ENCODE data around the gene SDF2.

SDF2 gene

GRCh38 chr17:28661635-28662526 is at the start of gene SDF2, which contains the start of gene SUPT6H:
Gene SDF2, minus strand, starts transcription at chr17:28661906. Its CDS starts 30 bp downstream, at chr17:28661876.
Gene SUPT6H, plus strand, starts transcription at chr17:28662205. Its CDS starts 11,197 bp downstream, at chr17:28673402.
- Histone ChIP-seq H3K9me3 (ENCODE audit: insufficient read depth, low read length) (no peaks in the 10 kb centered on the region), H3K9ac (ENCODE audit: low read length) (peak within 1 kb of the TSS; percentile 92), H3K4me2 (ENCODE audit: low read depth, low read length, poor library complexity, severe bottlenecking) (peak within 1 kb of the TSS; percentile 94), H3K9me2 (replicated peaks; ENCODE audit: insufficient read depth, low read length) (no peaks in the 10 kb centered on the region), H3K4me3 (ENCODE audit: insufficient read depth, low read length, poor library complexity, severe bottlenecking) (peak within 1 kb of the TSS; percentile 81), H3K27me3 (ENCODE audit: low read length) (no peaks in the 10 kb centered on the region), H4K20me1 (ENCODE audit: low read depth, low read length) (no peaks in the 10 kb centered on the region; the same call in 1 of the 2 replicates), H3K27ac (ENCODE audit: low read depth, low read length) (peak within 1 kb of the TSS; percentile 91), H3K36me3 (ENCODE audit: low read length) (peaks cover 3% of the 10 kb centered on the region; the same call in 1 of the 2 replicates), H2AFZ (ENCODE audit: low read depth, low read length, severe bottlenecking) (peak within 1 kb of the TSS; percentile 93), H3F3A (ENCODE audit: insufficient read depth) (no peaks in the 10 kb centered on the region), H3K79me2 (ENCODE audit: insufficient read depth, low read length) (peaks cover 74% of the 10 kb centered on the region)
- TF ChIP-seq EZH2phosphoT487 (conservative IDR thresholded peaks at IDR 0.05; ENCODE audit: low read length) (no peak), CTCF (IDR thresholded peaks at IDR 0.05; ENCODE audit: insufficient read depth, low read length, poor library complexity, severe bottlenecking) (no peak)

GRCh38 chr17:28710861-28711722 is 49.4 kb upstream of the SDF2 start:
- no peak for TF ChIP-seq CTCF (IDR thresholded peaks at IDR 0.05; ENCODE audit: insufficient read depth, low read length, poor library complexity, severe bottlenecking)
- TF ChIP-seq EZH2phosphoT487 (conservative IDR thresholded peaks at IDR 0.05; ENCODE audit: low read length): no peak
- peaks cover 9% of the 10 kb centered on the region for H3F3A ChIP-seq (ENCODE audit: insufficient read depth)
- H3K36me3 ChIP-seq (ENCODE audit: low read length): no peaks in the 10 kb centered on the region
- peak overlapping the region; percentile 88 for H2AFZ ChIP-seq (ENCODE audit: low read depth, low read length, severe bottlenecking)
- peak overlapping the region; percentile 69 for H3K9ac ChIP-seq (ENCODE audit: low read length)
- H3K4me2 ChIP-seq (ENCODE audit: low read depth, low read length, poor library complexity, severe bottlenecking): peak overlapping the region; percentile 90
- no peaks in the 10 kb centered on the region for H3K9me2 ChIP-seq (replicated peaks; ENCODE audit: insufficient read depth, low read length)
- no peaks in the 10 kb centered on the region for H4K20me1 ChIP-seq (ENCODE audit: low read depth, low read length)
- no peaks in the 10 kb centered on the region for H3K9me3 ChIP-seq (ENCODE audit: insufficient read depth, low read length)
- no peaks in the 10 kb centered on the region for H3K27me3 ChIP-seq (ENCODE audit: low read length)
- no peaks in the 10 kb centered on the region for H3K79me2 ChIP-seq (ENCODE audit: insufficient read depth, low read length)
- peak overlapping the region; percentile 70 for H3K4me3 ChIP-seq (ENCODE audit: insufficient read depth, low read length, poor library complexity, severe bottlenecking)
- H3K27ac ChIP-seq (ENCODE audit: low read depth, low read length): peak overlapping the region; percentile 47

- H3K9me3 ChIP-seq (ENCODE audit: insufficient read depth, low read length): no peaks in the 10 kb centered on the region
- no peaks in the 10 kb centered on the region for H3K79me2 ChIP-seq (ENCODE audit: insufficient read depth, low read length)
- no peak overlapping the region for H3K4me2 ChIP-seq (ENCODE audit: low read depth, low read length, poor library complexity, severe bottlenecking)
- no peaks in the 10 kb centered on the region for H4K20me1 ChIP-seq (ENCODE audit: low read depth, low read length)
- H3K27me3 ChIP-seq (ENCODE audit: low read length): no peaks in the 10 kb centered on the region
- no peak overlapping the region for H2AFZ ChIP-seq (ENCODE audit: low read depth, low read length, severe bottlenecking)
- H3K36me3 ChIP-seq (ENCODE audit: low read length): no peaks in the 10 kb centered on the region
- H3K9me2 ChIP-seq (replicated peaks; ENCODE audit: insufficient read depth, low read length): no peaks in the 10 kb centered on the region
- no peak overlapping the region for H3K9ac ChIP-seq (ENCODE audit: low read length)
- H3K4me3 ChIP-seq (ENCODE audit: insufficient read depth, low read length, poor library complexity, severe bottlenecking): no peak overlapping the region
- H3F3A ChIP-seq (ENCODE audit: insufficient read depth): peaks cover 5% of the 10 kb centered on the region
- TF ChIP-seq CTCF (IDR thresholded peaks at IDR 0.05; ENCODE audit: insufficient read depth, low read length, poor library complexity, severe bottlenecking) (no peak), EZH2phosphoT487 (conservative IDR thresholded peaks at IDR 0.05; ENCODE audit: low read length) (no peak)
- H3K27ac ChIP-seq (ENCODE audit: low read depth, low read length): no peak overlapping the region
These were observed 45.6 kb upstream of the SDF2 start for GRCh38 chr17:28707339-28707720.

Data from SU-DHL-6 (cell line).